Vagina (tissue), 2 donors: ENCODE measurements around the gene ARHGEF28.

Experiments used
- POLR2A ChIP-seq, 2 donors: fragments of 450-650 bp; IDR thresholded peaks; one replicate each; pipeline ENCODE4 v1.6.1; 2017; ENCODE audit warnings: antibody characterized with exemption in 2 of 2, mild to moderate bottlenecking in 2 of 2, moderate library complexity in 2 of 2
- TF ChIP-seq, protein P1 (sequence below), 3 experiments: fragments of 450-650 bp in 2 of 3; fragments of 200-600 bp in 1 of 3; sonication (generic) in 1 of 3; IDR thresholded peaks; one replicate each; pipeline ENCODE4 v1.5.1; 2017 to 2019; ENCODE audit warnings: antibody characterized with exemption in 3 of 3, mild to moderate bottlenecking in 2 of 3, moderate library complexity in 2 of 3

- TF ChIP-seq, protein P1, sequence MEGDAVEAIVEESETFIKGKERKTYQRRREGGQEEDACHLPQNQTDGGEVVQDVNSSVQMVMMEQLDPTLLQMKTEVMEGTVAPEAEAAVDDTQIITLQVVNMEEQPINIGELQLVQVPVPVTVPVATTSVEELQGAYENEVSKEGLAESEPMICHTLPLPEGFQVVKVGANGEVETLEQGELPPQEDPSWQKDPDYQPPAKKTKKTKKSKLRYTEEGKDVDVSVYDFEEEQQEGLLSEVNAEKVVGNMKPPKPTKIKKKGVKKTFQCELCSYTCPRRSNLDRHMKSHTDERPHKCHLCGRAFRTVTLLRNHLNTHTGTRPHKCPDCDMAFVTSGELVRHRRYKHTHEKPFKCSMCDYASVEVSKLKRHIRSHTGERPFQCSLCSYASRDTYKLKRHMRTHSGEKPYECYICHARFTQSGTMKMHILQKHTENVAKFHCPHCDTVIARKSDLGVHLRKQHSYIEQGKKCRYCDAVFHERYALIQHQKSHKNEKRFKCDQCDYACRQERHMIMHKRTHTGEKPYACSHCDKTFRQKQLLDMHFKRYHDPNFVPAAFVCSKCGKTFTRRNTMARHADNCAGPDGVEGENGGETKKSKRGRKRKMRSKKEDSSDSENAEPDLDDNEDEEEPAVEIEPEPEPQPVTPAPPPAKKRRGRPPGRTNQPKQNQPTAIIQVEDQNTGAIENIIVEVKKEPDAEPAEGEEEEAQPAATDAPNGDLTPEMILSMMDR (IDR thresholded peaks at IDR 0.05): no peak
- no peak for TF ChIP-seq POLR2A (IDR thresholded peaks at IDR 0.05)
These were observed 58.7 kb downstream of the ARHGEF28 start for GRCh38 chr5:73684691-73685090.
